Measurements from ENCODE around the gene EPX. TPM values are rescaled to one million over a fixed set of nuclear protein-coding genes. Genes with fewer than 3 reads are reported as not detected.

Gene EPX
- total RNA-seq, 4 donors from 2014 or later = not detected

DNA sequence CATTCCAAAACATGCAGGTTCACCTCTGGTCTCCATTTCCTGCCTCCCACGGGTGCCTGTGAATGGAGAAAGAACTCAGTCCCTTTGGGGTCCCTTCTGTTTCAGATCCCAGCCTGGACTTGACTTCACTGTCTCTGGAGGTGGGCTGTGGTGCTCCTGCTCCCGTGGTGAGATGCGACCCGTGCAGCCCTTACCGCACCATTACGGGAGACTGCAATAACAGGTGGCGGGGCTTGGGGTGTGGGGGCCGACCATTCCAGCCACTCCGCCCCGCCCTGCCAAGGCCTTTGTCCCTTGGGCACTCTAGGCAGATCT, 56.4 kb downstream of the EPX start:
- no peak for TF ChIP-seq POLR2A (IDR thresholded peaks at IDR 0.05)
- TF ChIP-seq, protein P1, sequence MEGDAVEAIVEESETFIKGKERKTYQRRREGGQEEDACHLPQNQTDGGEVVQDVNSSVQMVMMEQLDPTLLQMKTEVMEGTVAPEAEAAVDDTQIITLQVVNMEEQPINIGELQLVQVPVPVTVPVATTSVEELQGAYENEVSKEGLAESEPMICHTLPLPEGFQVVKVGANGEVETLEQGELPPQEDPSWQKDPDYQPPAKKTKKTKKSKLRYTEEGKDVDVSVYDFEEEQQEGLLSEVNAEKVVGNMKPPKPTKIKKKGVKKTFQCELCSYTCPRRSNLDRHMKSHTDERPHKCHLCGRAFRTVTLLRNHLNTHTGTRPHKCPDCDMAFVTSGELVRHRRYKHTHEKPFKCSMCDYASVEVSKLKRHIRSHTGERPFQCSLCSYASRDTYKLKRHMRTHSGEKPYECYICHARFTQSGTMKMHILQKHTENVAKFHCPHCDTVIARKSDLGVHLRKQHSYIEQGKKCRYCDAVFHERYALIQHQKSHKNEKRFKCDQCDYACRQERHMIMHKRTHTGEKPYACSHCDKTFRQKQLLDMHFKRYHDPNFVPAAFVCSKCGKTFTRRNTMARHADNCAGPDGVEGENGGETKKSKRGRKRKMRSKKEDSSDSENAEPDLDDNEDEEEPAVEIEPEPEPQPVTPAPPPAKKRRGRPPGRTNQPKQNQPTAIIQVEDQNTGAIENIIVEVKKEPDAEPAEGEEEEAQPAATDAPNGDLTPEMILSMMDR (IDR thresholded peaks at IDR 0.05) = no peak
- Histone ChIP-seq H3K36me3 (no peaks in the 10 kb centered on the region), H3K27me3 (no peaks in the 10 kb centered on the region)

GRCh38 chr17:58249270-58250133, 57.0 kb downstream of the EPX start:
- no peaks in the 10 kb centered on the region for H3K27me3 ChIP-seq
- peak; percentile 47 to 62 for DNase-seq

More for the DNA sequence above, 56.4 kb downstream of the EPX start:
- H3K9me3 ChIP-seq = no peaks in the 10 kb centered on the region
- peaks cover 4 to 7% of the 10 kb centered on the region in 2 donors for H3K4me1 ChIP-seq
- H3K4me3 ChIP-seq (replicated peaks in 1 of 3) = peak overlapping the region in 1 of 3 donors; percentile 31
- no peak for DNase-seq
- intact Hi-C loops (cut with DNase I) = no loop called here
- H3K27ac ChIP-seq = no peak overlapping the region
- 13 to 18% methylated on average over 2 to 9 of the region's 10 CpGs for WGBS, 2 donors

GRCh38 chr17:58250344-58251011, 58.0 kb downstream of the EPX start:
- Histone ChIP-seq H3K4me3 (replicated peaks in 1 of 3) (no peak overlapping the region), H3K27ac (no peak overlapping the region), H3K36me3 (no peaks in the 10 kb centered on the region), H3K4me1 (peaks cover 4 to 7% of the 10 kb centered on the region in 2 donors), H3K9me3 (no peaks in the 10 kb centered on the region), H3K27me3 (no peaks in the 10 kb centered on the region)
- intact Hi-C loops (cut with DNase I) = no loop called here
- 90 to 92% methylated on average over 10 to 12 of the region's 12 CpGs for WGBS, 2 donors
- TF ChIP-seq, protein P1 (IDR thresholded peaks at IDR 0.05) = no peak
- TF ChIP-seq POLR2A (IDR thresholded peaks at IDR 0.05) = no peak
- DNase-seq = no peak

More at GRCh38 chr17:58249270-58250133, 57.0 kb downstream of the EPX start:
- TF ChIP-seq, protein P1 (IDR thresholded peaks at IDR 0.05) = peak; percentile 61 to 96 (median 81)
- no peak for TF ChIP-seq POLR2A (IDR thresholded peaks at IDR 0.05)
- Histone ChIP-seq H3K36me3 (no peaks in the 10 kb centered on the region), H3K4me3 (replicated peaks in 1 of 3) (peak overlapping the region; percentile 16 to 31 (median 24)), H3K9me3 (no peaks in the 10 kb centered on the region), H3K27ac (no peak overlapping the region), H3K4me1 (peaks cover 4 to 7% of the 10 kb centered on the region in 2 donors)
- WGBS, 2 donors = 11 to 12% methylated on average over 18 to 24 of the region's 57 CpGs
- intact Hi-C loops (cut with DNase I) = no loop called here

- intact Hi-C loops (cut with DNase I) = no loop called here
- TF ChIP-seq POLR2A (IDR thresholded peaks at IDR 0.05) = no peak
- TF ChIP-seq, protein P1 (IDR thresholded peaks at IDR 0.05) = no peak
- no peaks in the 10 kb centered on the region for H3K27me3 ChIP-seq
- H3K4me3 ChIP-seq (replicated peaks in 1 of 3) = no peak overlapping the region
- WGBS, 2 donors = 59 to 72% methylated on average over 8 to 9 of the region's 9 CpGs
- no peaks in the 10 kb centered on the region for H3K9me3 ChIP-seq
- no peak overlapping the region for H3K27ac ChIP-seq
- no peak for DNase-seq
- no peaks in the 10 kb centered on the region for H3K36me3 ChIP-seq
- H3K4me1 ChIP-seq = peaks cover 4 to 7% of the 10 kb centered on the region in 2 donors
These were observed 59.6 kb downstream of the EPX start for GRCh38 chr17:58252141-58252540.

- TF ChIP-seq, protein P1 (IDR thresholded peaks at IDR 0.05) = no peak
- no peak for TF ChIP-seq POLR2A (IDR thresholded peaks at IDR 0.05)
- intact Hi-C loops (cut with DNase I) = no loop called here
- Histone ChIP-seq H3K27me3 (no peaks in the 10 kb centered on the region), H3K4me1 (peaks cover 4 to 7% of the 10 kb centered on the region in 2 donors), H3K36me3 (no peaks in the 10 kb centered on the region), H3K27ac (no peak overlapping the region), H3K9me3 (no peaks in the 10 kb centered on the region), H3K4me3 (replicated peaks in 1 of 3) (no peak overlapping the region)
- DNase-seq = no peak
- WGBS, 2 donors = 87 to 88% methylated on average over 3 of the region's 3 CpGs
These were observed 60.6 kb downstream of the EPX start for GRCh38 chr17:58253082-58253481.
